Measurements from ENCODE around the gene ITPK1.
"Not testable (repeated sequence)": the region's sequence is repeated elsewhere in the genome, so short reads cannot be mapped to it uniquely, and the experiment has no call there.

ITPK1 gene

DNA sequence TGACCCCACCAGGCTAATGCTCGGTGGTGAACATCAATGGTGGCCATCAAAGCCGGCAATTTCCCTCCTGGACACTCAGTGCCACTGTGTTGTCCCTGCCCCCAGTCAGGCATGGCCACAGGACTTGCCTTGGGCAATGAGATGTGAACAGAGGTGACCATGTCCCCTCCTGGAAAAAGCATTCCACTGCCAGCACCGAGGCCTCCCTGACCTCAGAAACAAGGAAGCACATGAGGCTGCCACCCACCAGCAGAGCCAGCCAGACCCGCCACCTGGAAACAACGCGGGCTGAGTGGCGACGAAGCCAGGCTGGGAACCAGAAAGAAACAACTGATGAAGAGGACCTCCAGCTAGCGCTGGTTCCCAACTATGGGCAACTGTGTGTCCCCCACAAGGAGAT is 31.8 kb downstream of the ITPK1 start:
- no peak for DNase-seq

GRCh38 chr14:93082576-93083001 is 33.1 kb downstream of the ITPK1 start:
- no peak for DNase-seq

GRCh38 chr14:93081876-93082570 is 33.7 kb downstream of the ITPK1 start:
- DNase-seq: no peak

DNA sequence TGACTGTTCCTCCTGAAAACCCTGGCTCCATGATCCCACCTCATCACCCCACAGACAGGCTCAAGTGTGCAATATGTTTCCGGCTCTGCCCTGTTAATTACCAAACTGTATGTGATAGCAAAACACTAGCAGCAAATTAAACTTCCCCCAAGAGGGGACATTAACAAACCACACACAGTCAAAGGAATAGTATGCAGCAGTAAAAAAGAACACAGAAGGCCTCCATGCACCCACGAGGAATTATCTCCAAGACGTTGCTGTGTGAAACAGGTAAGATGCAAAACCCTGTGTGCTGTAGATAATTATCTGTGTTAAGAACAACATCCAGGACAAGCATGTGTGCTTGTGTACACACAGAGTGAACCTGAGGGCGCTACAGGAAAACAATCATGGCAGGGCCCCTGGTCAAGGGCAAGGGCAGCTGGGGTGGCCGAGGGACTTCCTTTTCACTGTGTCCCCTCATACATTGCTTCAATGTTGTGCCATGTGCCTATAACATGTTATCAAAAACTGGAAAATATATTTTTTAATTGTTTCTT is 35.8 kb downstream of the ITPK1 start:
- DNase-seq: no peak

DNA sequence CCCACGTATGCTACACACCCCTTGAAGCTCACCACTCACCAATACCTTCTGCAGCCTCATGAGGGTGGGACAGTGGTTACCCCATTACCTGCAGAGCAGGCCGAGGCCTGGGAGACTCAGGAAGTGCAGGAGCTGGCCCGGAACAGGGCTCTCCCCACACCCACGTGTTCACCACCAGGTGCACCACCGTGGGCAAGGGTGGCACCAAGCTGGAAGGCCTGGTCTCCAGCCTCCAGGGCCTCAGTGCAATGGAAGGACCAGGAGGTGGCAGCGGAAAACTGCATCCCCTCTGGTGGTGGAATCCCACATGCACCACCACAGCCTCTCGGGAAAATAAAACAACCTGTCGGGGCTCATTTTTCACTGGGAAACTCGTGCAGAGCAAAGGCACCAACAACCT is 36.4 kb downstream of the ITPK1 start:
- no peak for DNase-seq

GRCh38 chr14:93078870-93079269 is 36.9 kb downstream of the ITPK1 start:
- DNase-seq: no peak

GRCh38 chr14:93076755-93077154 is 39.0 kb downstream of the ITPK1 start:
- DNase-seq: no peak

- no peak for DNase-seq
These were observed 39.8 kb downstream of the ITPK1 start for GRCh38 chr14:93075891-93076290.

- peak; percentile 83 to 89 (median 84) for DNase-seq
These were observed 41.6 kb downstream of the ITPK1 start for GRCh38 chr14:93073910-93074769.

DNA sequence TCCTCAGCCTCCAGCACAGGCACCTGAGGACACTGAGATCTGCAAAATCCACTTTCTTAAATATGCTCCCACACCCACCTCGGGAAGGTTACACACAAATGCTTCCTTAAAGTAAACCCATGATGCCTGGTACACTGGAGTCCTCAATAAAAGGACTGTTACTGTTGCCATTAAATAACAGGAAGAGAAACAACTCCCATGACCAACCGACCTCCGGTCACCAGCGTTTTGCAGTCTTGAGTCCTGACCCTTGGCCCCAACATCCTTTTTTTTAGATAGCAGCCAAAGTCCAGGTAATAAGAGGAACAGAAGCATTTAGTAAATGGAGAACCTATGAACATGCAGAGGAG is 42.4 kb downstream of the ITPK1 start:
- peak; percentile 57 to 70 (median 61) for DNase-seq

DNA sequence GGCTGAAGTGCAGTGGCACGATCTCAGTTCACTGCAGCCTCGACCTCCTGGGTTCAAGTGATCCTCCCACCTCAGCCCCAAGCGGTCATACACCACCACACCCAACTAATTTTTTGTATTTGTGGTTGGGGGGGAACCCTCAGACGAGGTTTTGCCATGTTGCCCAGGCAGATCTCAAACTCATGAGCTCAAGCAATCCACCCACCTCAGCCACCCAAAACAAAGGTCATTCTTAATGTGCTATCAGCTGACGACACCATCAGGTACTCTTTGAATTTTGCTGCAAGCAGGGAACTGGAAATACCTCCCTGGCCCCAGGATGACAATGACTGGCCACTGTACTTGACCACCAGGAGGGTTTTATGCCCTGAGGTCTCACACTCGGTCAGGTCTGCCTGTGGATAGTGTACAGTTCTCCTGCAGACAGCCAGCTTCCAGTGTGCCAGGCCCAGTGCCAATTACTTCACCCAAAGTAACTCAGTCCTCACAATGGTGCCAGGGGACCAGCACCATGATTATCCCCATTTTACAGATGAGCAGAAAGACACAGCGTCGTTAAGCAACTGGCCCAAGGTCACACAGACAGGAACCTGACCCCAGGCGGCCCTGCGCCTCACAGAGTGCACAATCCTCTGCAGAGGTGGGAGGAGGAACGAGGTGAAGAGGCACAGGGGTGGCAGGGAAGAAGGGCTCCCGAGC is 42.9 kb downstream of the ITPK1 start:
- DNase-seq: no peak

DNA sequence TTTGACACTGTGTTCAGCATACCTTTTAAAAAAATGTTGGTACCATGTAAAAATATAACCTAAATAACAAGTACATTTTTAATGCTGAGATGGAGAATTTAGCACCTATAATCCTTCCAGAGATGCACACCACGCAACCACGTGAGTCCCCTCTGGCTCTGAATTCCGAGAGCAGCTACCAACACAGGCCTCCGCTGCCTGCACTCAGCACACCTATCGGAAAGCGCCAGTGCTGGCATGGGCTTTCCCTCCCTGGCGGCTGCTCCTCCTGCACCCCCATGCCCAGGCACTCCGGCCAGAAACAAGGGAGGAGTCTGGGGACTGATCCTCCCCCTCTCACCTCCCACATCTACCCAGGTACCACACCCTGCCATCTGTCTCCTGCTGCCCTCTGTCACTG is 47.0 kb downstream of the ITPK1 start:
- DNase-seq: no peak

DNA sequence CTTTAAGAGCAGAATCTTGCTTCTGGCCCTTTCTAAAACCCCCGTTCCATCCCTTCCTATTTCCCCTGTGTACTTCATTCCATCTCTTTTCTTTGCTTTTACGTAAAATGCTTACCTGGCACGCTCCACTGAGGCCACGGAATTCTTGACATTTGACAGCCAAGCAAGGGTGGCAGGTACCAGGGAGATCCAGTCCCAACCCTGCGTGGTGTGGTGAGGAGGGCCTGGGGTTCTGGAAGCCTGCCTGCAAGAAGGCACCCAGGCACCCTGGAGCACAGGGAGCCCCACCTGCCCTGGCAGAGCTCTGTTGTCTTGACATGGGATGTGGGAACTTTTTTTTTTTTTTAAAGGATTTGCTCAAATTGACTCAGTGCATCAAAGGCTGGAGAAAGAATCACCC is 48.6 kb downstream of the ITPK1 start:
- DNase-seq: no peak

GRCh38 chr14:93065272-93065730 is 50.4 kb downstream of the ITPK1 start:
- DNase-seq: no peak

GRCh38 chr14:93064411-93065271 is 51.1 kb downstream of the ITPK1 start:
- DNase-seq: no peak

GRCh38 chr14:93063393-93063792 is 52.3 kb downstream of the ITPK1 start:
- no peak for DNase-seq

GRCh38 chr14:93062890-93063289 is 52.8 kb downstream of the ITPK1 start:
- no peak for DNase-seq

DNA sequence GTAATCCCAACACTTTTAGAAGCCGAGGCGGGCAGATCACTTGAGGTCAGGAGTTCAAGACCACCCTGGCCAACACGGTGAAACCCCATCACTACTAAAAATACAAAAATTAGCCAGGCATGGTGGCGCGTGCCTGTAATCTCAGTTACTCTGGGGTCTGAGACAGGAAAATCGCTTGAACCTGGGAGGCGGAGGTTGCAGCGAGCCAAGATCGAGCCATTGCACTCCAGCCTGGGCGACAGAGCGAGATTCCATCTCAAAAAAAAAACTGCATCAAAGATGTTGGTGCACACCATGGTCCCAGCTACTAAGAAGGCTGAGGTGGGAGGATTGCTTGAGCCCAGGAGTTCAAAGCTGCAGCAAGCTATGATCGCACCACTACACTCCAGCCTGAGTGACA is 53.7 kb downstream of the ITPK1 start:
- not testable (repeated sequence) for DNase-seq

- DNase-seq: no peak
These were observed 54.2 kb downstream of the ITPK1 start for GRCh38 chr14:93061380-93062012.

DNA sequence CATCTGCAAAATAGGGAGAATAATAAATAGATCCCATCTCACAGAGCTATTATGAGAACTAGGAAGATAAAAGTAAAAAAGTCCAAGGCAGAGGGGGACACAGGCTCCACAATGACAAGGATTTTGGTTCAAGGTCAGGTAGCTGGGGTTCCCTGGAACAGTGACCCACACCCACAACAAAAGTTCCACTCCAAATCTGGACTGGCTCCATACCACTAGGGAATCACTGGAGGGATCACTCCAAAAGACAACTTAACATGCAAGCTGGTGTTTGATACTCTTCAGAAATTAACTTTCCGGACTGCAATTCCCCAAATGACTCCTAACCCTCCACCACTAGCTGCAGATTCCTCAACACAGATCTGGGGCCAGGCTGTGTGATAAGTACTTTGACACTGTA is 54.9 kb downstream of the ITPK1 start:
- DNase-seq: no peak

DNA sequence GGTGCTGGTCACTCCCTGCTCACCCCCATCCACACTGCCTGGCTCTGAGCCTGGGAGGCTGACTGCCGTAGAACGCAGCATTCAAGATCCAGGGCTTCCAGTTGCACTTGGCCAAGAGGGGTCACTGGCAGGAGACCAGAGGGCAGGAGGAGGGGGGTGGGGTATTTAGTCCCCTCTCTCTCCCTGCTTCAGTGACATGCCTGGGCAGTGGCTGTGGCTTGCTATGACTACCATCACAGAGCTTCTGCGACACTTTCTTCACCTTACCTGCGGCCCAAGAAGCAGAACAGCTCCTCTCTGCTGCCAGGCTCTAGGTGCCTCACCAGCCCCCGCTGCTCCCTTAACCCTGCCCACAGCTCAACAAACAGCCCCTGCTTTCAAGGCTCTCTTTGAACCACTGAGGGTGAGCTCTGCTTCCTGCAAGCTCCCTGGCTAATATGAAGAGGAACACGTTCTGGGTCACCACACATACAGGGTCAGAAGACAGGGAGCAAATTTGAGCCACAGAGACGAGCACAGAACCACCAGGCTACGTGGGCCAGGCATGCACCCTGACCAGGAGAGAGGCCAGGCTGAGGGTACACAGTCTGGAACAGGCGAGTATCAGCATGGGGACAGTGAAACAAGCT is 55.7 kb downstream of the ITPK1 start:
- DNase-seq: no peak

Data from suppressor macrophage treated with lipopolysaccharide for 1 hour (primary cell).